Transverse colon (tissue), 4 donors: ENCODE results near the gene SBNO1. TPM values are rescaled to one million over a fixed set of nuclear protein-coding genes. Genes with fewer than 3 reads are reported as not detected.
"Not testable (repeated sequence)": the region's sequence is repeated elsewhere in the genome, so short reads cannot be mapped to it uniquely, and the experiment has no call there.

Source experiments
- DNase-seq: peaks from one replicate; pipeline ENCODE4 v3.0.0-alpha.2; 2019
- H3K27ac ChIP-seq, 4 donors: fragments of 200-600 bp; sonication (generic); 2 replicates each; pipeline ENCODE4 v1.5.1; 2016 to 2018; ENCODE audit warnings: inconsistent platforms in 4 of 4
- H3K27me3 ChIP-seq: fragments of 200-600 bp; sonication (generic); 2 replicates; pipeline ENCODE4 v1.5.1; 2017; ENCODE audit warnings: inconsistent platforms
- H3K36me3 ChIP-seq, 4 donors: fragments of 200-600 bp; sonication (generic); 2 replicates each; pipeline ENCODE4 v1.5.1; 2017 to 2019; ENCODE audit warnings: inconsistent platforms in 4 of 4
- H3K4me1 ChIP-seq, 4 donors: fragments of 200-600 bp; sonication (generic); 2 replicates each; pipeline ENCODE4 v1.5.1; 2017 to 2020; ENCODE audit warnings: inconsistent platforms in 4 of 4
- H3K4me3 ChIP-seq, 4 donors: fragments of 200-600 bp; sonication (generic); 1 replicate in 1 of 4; 2 replicates in 3 of 4; pipeline versions ENCODE4 v1.5.1 to v1.6.1; 2017 to 2019; ENCODE audit warnings: inconsistent platforms in 4 of 4
- H3K9me3 ChIP-seq, 2 donors: fragments of 200-600 bp; sonication (generic); 2 replicates each; pipeline ENCODE4 v1.5.1; 2017 to 2019; ENCODE audit warnings: inconsistent platforms in 2 of 2
- CTCF ChIP-seq, 5 experiments: fragments of 200-600 bp in 3 of 5; fragments of 450-650 bp in 2 of 5; sonication (generic) in 3 of 5; IDR thresholded peaks; 1 replicate in 2 of 5; 2 replicates in 3 of 5; pipeline ENCODE4 v1.5.1; 2016 to 2017; ENCODE audit warnings: antibody characterized with exemption in 5 of 5, inconsistent platforms in 3 of 5, mild to moderate bottlenecking in 2 of 5, moderate library complexity in 1 of 5
- EP300 ChIP-seq: sonication (generic); formaldehyde crosslinking; IDR thresholded peaks from one replicate; pipeline ENCODE4 v1.6.1; 2017; ENCODE audit warnings: antibody characterized with exemption, low read depth
- POLR2A ChIP-seq: fragments of 450-650 bp; IDR thresholded peaks from one replicate; pipeline ENCODE4 v1.6.1; 2016; ENCODE audit warnings: antibody characterized with exemption, mild to moderate bottlenecking, moderate library complexity
- POLR2AphosphoS5 ChIP-seq, 3 donors: sonication (generic); formaldehyde crosslinking; IDR thresholded peaks; one replicate each; pipeline ENCODE4 v1.6.1; 2016; ENCODE audit warnings: antibody characterized with exemption in 3 of 3
- WGBS, 2 donors: methylation state at CpG; one replicate each; pipeline ENCODE4 v1.1.5; 2018; ENCODE audit warnings: low coverage in 1 of 2; 5-methylcytosine and 5-hydroxymethylcytosine counted together
- in situ Hi-C, 4 donors: fragments of 200-750 bp; cut with MboI; loops; one replicate each; pipeline versions ENCODE4 v1.15.0 to v1.15.1; 2017; ENCODE audit warnings: low sequenced_read_pairs in 3 of 4, low pct_ligation_motif_present in 1 of 4, low pct_unique_long_range_greater_than_20kb in 1 of 4
- intact Hi-C: fragments of 100-400 bp; cut with DNase I; formaldehyde crosslinking; loops from one replicate; pipeline ENCODE4 v1.15.1; 2023; ENCODE audit warnings: low total_unique reads
- total RNA-seq, 4 donors: library from RNA; depleted of rRNA; stranded (reverse); fragments of >200 nt; gene quantifications; one replicate each; pipeline ENCODE4 v1.1.0, GENCODE V29; 2016

SBNO1 gene
- total RNA-seq, 4 donors from 2014 or later = 14.6 to 26.9 (median 23.8) TPM

- peaks cover 13 to 26% (median 21%) of the 10 kb centered on the region in 4 donors for H3K4me1 ChIP-seq
- intact Hi-C loops (no loop called here), in situ Hi-C loops (no loop called here)
- WGBS, 2 donors = 84 to 90% methylated on average over 4 to 24 of the region's 24 CpGs
- H3K36me3 ChIP-seq = peaks cover 0 to 22% (median 10%) of the 10 kb centered on the region in 4 donors
- H3K4me3 ChIP-seq = no peak overlapping the region
- TF ChIP-seq POLR2AphosphoS5 (IDR thresholded peaks at IDR 0.05) (no peak), POLR2A (no peak), EP300 (no peak), CTCF (IDR thresholded peaks at IDR 0.05) (no peak)
- no peaks in the 10 kb centered on the region for H3K27me3 ChIP-seq
- no peaks in the 10 kb centered on the region for H3K9me3 ChIP-seq
- no peak overlapping the region for H3K27ac ChIP-seq
- no peak for DNase-seq
These were observed 110.8 kb downstream of the SBNO1 start for GRCh38 chr12:123253641-123254459.

DNA sequence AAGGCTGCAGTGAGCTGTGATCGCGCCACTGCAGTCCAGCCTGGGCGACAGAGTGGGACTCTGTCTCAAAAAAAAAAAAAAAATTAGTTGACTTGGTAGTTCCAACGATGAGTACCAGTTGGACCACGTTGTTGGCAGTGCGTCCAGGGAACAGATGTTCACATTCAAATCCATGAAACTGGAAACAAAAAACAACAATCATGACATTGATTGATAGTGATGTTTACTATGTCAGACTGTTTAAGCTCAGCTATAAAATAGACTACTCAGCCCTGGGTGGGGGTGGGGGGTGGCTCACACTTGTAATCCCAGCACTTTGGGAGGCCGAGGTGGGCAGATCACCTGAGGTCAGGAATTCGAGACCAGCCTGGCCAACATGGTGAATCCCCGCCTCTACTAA is 112.3 kb downstream of the SBNO1 start:
- in situ Hi-C loops, intact Hi-C loops, DNase-seq, H3K4me3 ChIP-seq, H3K9me3 ChIP-seq, H3K27me3 ChIP-seq: not testable (repeated sequence)
- WGBS, 2 donors = 35 to 78% methylated on average over 3 to 9 of the region's 9 CpGs
- Histone ChIP-seq H3K36me3 (peaks cover 0 to 15% (median 4%) of the 10 kb centered on the region in 4 donors), H3K27ac (peak overlapping the region; percentile 81 to 85 (median 82)), H3K4me1 (peaks cover 15 to 32% (median 21%) of the 10 kb centered on the region in 4 donors)

- H3K4me3 ChIP-seq = peak overlapping the region in 1 of 4 donors; percentile 2
- H3K4me1 ChIP-seq = peaks cover 15 to 37% (median 22%) of the 10 kb centered on the region in 4 donors
- intact Hi-C loops = no loop called here
- TF ChIP-seq EP300 (no peak), CTCF (IDR thresholded peaks at IDR 0.05) (no peak), POLR2A (no peak), POLR2AphosphoS5 (IDR thresholded peaks at IDR 0.05) (no peak)
- no peaks in the 10 kb centered on the region for H3K27me3 ChIP-seq
- no peak for DNase-seq
- peak overlapping the region; percentile 81 to 85 (median 82) for H3K27ac ChIP-seq
- 67 to 100% methylated on average over 1 to 8 of the region's 8 CpGs for WGBS, 2 donors
- peaks cover 0 to 15% (median 0%) of the 10 kb centered on the region in 4 donors for H3K36me3 ChIP-seq
- H3K9me3 ChIP-seq = no peaks in the 10 kb centered on the region
- in situ Hi-C loops = no loop called here
These were observed 113.1 kb downstream of the SBNO1 start for GRCh38 chr12:123251403-123252076.

GRCh38 chr12:123250471-123251383 is 113.9 kb downstream of the SBNO1 start:
- no peaks in the 10 kb centered on the region for H3K27me3 ChIP-seq
- TF ChIP-seq POLR2AphosphoS5 (IDR thresholded peaks at IDR 0.05) (peak in 2 of 3 donors; percentile 13 to 46), EP300 (no peak), CTCF (IDR thresholded peaks at IDR 0.05) (no peak), POLR2A (peak; percentile 59)
- peak overlapping the region in 1 of 4 donors; percentile 2 for H3K4me3 ChIP-seq
- peaks cover 15 to 37% (median 22%) of the 10 kb centered on the region in 4 donors for H3K4me1 ChIP-seq
- in situ Hi-C loops (no loop called here), intact Hi-C loops (no loop called here)
- H3K27ac ChIP-seq = peak overlapping the region; percentile 81 to 85 (median 82)
- peaks cover 0 to 9% (median 0%) of the 10 kb centered on the region in 4 donors for H3K36me3 ChIP-seq
- 20 to 55% methylated on average over 4 to 13 of the region's 13 CpGs for WGBS, 2 donors
- no peaks in the 10 kb centered on the region for H3K9me3 ChIP-seq
- peak; percentile 92 for DNase-seq

- DNase-seq, H3K27ac ChIP-seq, H3K36me3 ChIP-seq, H3K27me3 ChIP-seq, H3K9me3 ChIP-seq, H3K4me3 ChIP-seq, intact Hi-C loops: not testable (repeated sequence)
- peaks cover 15 to 37% (median 22%) of the 10 kb centered on the region in 4 donors for H3K4me1 ChIP-seq
- in situ Hi-C loops = loop anchor here in 3 of 4 donors (25.0 kb wide), 2 partner anchors 212 to 387 kb away; no protein-coding TSS in a partner anchor
- 97 to 100% methylated on average over 1 to 24 of the region's 26 CpGs for WGBS, 2 donors
These were observed 115.5 kb downstream of the SBNO1 start for GRCh38 chr12:123248996-123249741.

GRCh38 chr12:123248129-123248528 is 116.5 kb downstream of the SBNO1 start:
- H3K4me3 ChIP-seq, H3K36me3 ChIP-seq, intact Hi-C loops, H3K27me3 ChIP-seq, DNase-seq, H3K27ac ChIP-seq, H3K9me3 ChIP-seq: not testable (repeated sequence)
- peaks cover 15 to 37% (median 22%) of the 10 kb centered on the region in 4 donors for H3K4me1 ChIP-seq
- 100% methylated on average over 2 of the region's 2 CpGs for WGBS, 2 donors
- in situ Hi-C loops = loop anchor here in 3 of 4 donors (25.0 kb wide), 2 partner anchors 211 to 386 kb away; no protein-coding TSS in a partner anchor
